Transverse colon (tissue), 4 donors: Measurements from ENCODE around the gene B3GALNT2.

Experiments
- EP300 ChIP-seq: sonication (generic); formaldehyde crosslinking; IDR thresholded peaks from one replicate; pipeline ENCODE4 v1.6.1; 2017; ENCODE audit warnings: antibody characterized with exemption, low read depth
- POLR2A ChIP-seq: fragments of 450-650 bp; IDR thresholded peaks from one replicate; pipeline ENCODE4 v1.6.1; 2016; ENCODE audit warnings: antibody characterized with exemption, mild to moderate bottlenecking, moderate library complexity
- POLR2AphosphoS5 ChIP-seq, 3 donors: sonication (generic); formaldehyde crosslinking; IDR thresholded peaks; one replicate each; pipeline ENCODE4 v1.6.1; 2016; ENCODE audit warnings: antibody characterized with exemption in 3 of 3
- TF ChIP-seq, protein P1 (sequence below), 5 experiments: fragments of 200-600 bp in 3 of 5; fragments of 450-650 bp in 2 of 5; sonication (generic) in 3 of 5; IDR thresholded peaks; 1 replicate in 2 of 5; 2 replicates in 3 of 5; pipeline ENCODE4 v1.5.1; 2016 to 2017; ENCODE audit warnings: antibody characterized with exemption in 5 of 5, inconsistent platforms in 3 of 5, mild to moderate bottlenecking in 2 of 5, moderate library complexity in 1 of 5

DNA sequence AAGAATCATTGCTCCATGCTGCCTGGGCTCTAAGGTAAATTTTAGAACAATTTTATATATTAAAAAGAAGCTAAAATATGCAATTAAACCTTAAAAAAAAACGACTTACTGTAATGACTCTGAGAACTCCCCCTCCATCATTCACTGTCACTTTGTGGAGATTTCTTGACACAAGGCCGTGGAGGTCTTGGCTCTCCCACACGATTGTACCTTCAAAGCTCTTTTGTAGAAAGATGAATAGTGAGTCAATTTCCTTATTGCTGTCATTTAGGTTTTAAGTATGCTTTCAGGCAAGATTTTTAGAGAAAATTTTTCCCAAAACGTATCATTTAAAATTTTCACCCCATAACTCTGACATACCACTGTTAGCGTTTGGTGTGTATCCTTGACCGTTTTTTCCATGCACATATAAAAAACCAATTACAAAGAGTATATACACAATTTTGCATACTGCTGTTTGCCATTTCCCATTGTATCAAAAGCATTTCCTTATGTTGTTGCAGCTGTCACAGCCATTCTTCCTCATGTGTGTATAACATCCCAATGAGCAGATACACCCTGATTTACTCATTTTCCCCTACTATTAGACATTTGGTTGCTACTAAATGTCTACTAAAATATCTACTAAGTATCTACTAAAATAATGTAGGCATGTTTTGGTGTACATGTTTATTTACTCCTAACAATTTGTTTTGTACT lies 33.4 kb downstream of the B3GALNT2 start:
- TF ChIP-seq, protein P1, sequence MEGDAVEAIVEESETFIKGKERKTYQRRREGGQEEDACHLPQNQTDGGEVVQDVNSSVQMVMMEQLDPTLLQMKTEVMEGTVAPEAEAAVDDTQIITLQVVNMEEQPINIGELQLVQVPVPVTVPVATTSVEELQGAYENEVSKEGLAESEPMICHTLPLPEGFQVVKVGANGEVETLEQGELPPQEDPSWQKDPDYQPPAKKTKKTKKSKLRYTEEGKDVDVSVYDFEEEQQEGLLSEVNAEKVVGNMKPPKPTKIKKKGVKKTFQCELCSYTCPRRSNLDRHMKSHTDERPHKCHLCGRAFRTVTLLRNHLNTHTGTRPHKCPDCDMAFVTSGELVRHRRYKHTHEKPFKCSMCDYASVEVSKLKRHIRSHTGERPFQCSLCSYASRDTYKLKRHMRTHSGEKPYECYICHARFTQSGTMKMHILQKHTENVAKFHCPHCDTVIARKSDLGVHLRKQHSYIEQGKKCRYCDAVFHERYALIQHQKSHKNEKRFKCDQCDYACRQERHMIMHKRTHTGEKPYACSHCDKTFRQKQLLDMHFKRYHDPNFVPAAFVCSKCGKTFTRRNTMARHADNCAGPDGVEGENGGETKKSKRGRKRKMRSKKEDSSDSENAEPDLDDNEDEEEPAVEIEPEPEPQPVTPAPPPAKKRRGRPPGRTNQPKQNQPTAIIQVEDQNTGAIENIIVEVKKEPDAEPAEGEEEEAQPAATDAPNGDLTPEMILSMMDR (IDR thresholded peaks at IDR 0.05) = no peak
- TF ChIP-seq POLR2A = no peak
- TF ChIP-seq POLR2AphosphoS5 (IDR thresholded peaks at IDR 0.05) = no peak
- no peak for TF ChIP-seq EP300
